ENCODE measurements around the gene ACBD4.

DNA sequence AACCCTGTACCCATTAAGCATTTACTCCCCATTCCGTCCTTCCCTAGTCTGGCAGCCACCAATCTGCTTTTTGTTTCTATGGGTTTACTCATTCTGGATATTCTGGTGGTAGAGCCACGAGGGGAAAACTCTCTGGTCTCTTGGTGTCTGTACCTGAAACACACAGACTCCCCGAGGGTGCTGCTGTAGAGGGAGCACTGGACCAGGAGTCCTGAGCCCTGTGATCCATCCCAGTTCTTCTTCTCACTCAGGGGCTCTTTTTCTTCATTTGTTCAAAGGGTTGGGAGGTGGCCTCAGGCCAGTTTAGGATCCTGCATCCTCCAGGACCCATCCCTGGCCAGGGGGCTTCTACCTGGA is 40.2 kb downstream of the ACBD4 start:
- TF ChIP-seq POLR2A (IDR thresholded peaks at IDR 0.05; ENCODE audit: low read depth, low read length) (no peak), TAF1 (IDR thresholded peaks at IDR 0.05; ENCODE audit: borderline replicate concordance, low read depth, low read length) (no peak), POLR2AphosphoS5 (IDR thresholded peaks at IDR 0.05; ENCODE audit: low read depth, low read length) (no peak)
